HepG2 (cell line): Measurements from ENCODE around the gene VAMP8. TPM values are rescaled to one million over a fixed set of nuclear protein-coding genes. Genes with fewer than 3 reads are reported as not detected.

ENCODE experiments used
- FIP1L1 ChIP-seq: fragments of 200-400 bp; formaldehyde crosslinking; IDR thresholded peaks from 2 replicates; pipeline ENCODE4 v1.6.1; 2018; ENCODE audit warnings: low read depth, mild to moderate bottlenecking, low read length, moderate library complexity, borderline replicate concordance; ENCODE audit not compliant: insufficient read depth
- MIER3 ChIP-seq: IDR thresholded peaks from 2 replicates; pipeline ENCODE4 v1.6.1; 2016; ENCODE audit warnings: missing compliant biosample characterization, borderline replicate concordance
- NFE2L2 ChIP-seq: fragments of 150-350 bp; IDR thresholded peaks from 2 replicates; pipeline ENCODE4 v1.6.1; 2014; ENCODE audit warnings: low read length
- RAD21 ChIP-seq: fragments of 450-650 bp; formaldehyde crosslinking; IDR thresholded peaks from 2 replicates; pipeline ENCODE4 v1.5.0; 2020; ENCODE audit warnings: mild to moderate bottlenecking
- YEATS2 ChIP-seq: sonication (generic); formaldehyde crosslinking; IDR thresholded peaks from 2 replicates; pipeline ENCODE4 v1.4.0; 2020; ENCODE audit warnings: missing genetic modification reagents, borderline replicate concordance
- ZNF33B ChIP-seq: sonication (generic); formaldehyde crosslinking; IDR thresholded peaks from 2 replicates; pipeline ENCODE4 v1.5.1; 2020; ENCODE audit warnings: mild to moderate bottlenecking, missing genetic modification reagents
- ZNF530 ChIP-seq: sonication (generic); formaldehyde crosslinking; IDR thresholded peaks from 2 replicates; pipeline ENCODE4 v1.5.0; 2020; ENCODE audit warnings: low read depth, mild to moderate bottlenecking, missing genetic modification reagents
- ZNF570 ChIP-seq: sonication (generic); formaldehyde crosslinking; IDR thresholded peaks from 2 replicates; pipeline ENCODE4 v1.4.0; 2020; ENCODE audit warnings: mild to moderate bottlenecking, missing genetic modification reagents, borderline replicate concordance
- ZNF75D ChIP-seq: sonication (generic); formaldehyde crosslinking; IDR thresholded peaks from 2 replicates; pipeline ENCODE4 v1.8.1; 2023; ENCODE audit warnings: missing genetic modification reagents, mild to moderate bottlenecking, borderline replicate concordance
- ZNF83 ChIP-seq: sonication (generic); formaldehyde crosslinking; IDR thresholded peaks from 2 replicates; pipeline ENCODE4 v1.4.0; 2020; ENCODE audit warnings: missing genetic modification reagents, mild to moderate bottlenecking, borderline replicate concordance
- ZSCAN30 ChIP-seq: sonication (generic); formaldehyde crosslinking; IDR thresholded peaks from 2 replicates; pipeline ENCODE4 v1.5.0; 2020; ENCODE audit warnings: mild to moderate bottlenecking, missing genetic modification reagents
- polyA plus RNA-seq, 8 experiments: library from polyadenylated mRNA; depleted of rRNA in 3 of 8; stranded (reverse) in 7 of 8; unstranded in 1 of 8; fragments of >200 nt; fragmentation: Illumina TruSeq in 4 of 8; extraction: Trizol in 4 of 8; gene quantifications; 2 replicates each; pipeline versions ENCODE4 v1.2.1 to v1.2.3, GENCODE V29; 2011 to 2016; ENCODE audit warnings: low read depth in 4 of 8, missing spikeins in 1 of 8, mixed read lengths in 1 of 8; ENCODE audit not compliant: insufficient read depth in 1 of 8
- total RNA-seq, 5 experiments: library from RNA; depleted of rRNA; stranded (reverse); fragments of >200 nt; fragmentation: Illumina TruSeq; extraction: Trizol; gene quantifications; 2 replicates each; pipeline ENCODE4 v1.2.3, GENCODE V29; 2016; ENCODE audit warnings: low read depth in 1 of 5
- TF ChIP-seq, protein P1 (sequence below): sonication (generic); formaldehyde crosslinking; IDR thresholded peaks from 2 replicates; pipeline ENCODE4 v1.8.0; 2023; ENCODE audit warnings: mild to moderate bottlenecking, missing genetic modification reagents
- TF ChIP-seq, protein P2 (sequence below): sonication (generic); formaldehyde crosslinking; IDR thresholded peaks from 2 replicates; pipeline ENCODE4 v1.5.0; 2020; ENCODE audit warnings: mild to moderate bottlenecking, missing genetic modification reagents

The VAMP8 gene
- total and polyA plus RNA-seq, 2 of the 13 experiments (the other 11 are each of a cell fraction or from before 2014, with no cell fraction given): 83.3 to 157 TPM

DNA sequence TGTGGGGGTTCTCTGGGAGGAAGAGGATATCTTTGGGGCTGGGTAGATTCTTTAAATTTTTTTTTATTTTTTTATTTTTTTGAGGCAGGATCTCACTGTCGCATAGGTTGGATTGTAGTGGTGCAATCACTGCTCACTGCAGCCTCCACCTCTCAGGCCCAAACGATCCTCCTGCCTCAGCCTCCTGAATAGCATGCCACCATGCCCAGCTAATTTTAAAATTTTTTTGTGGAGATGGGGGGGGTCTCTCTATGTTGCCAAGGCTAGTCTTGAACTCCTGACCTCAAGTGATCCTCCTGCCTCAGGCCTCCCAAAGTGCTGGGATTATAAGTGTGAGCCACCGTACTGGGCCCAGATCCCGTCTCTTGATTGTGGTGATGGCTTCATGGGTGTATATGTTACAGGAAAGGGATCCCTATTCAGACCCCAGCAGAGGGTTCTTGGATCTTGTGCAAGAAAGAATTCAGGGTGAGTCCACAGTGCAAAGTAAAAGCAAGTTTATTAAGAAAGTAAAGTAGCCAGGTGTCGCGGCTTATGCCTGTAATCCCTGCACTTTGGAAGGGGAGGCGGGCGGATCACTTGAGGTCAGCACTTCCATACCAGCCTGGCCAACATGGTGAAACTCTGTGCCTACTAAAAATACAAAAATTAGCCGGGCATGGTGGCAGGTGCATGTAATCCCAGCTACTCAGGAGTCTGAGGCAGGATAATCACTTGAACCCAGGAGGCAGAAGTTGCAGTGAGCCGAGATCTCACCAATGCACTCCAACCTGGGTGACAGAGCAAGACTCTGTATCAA, 36.5 kb downstream of the VAMP8 start (continued):
- TF ChIP-seq, protein P1, sequence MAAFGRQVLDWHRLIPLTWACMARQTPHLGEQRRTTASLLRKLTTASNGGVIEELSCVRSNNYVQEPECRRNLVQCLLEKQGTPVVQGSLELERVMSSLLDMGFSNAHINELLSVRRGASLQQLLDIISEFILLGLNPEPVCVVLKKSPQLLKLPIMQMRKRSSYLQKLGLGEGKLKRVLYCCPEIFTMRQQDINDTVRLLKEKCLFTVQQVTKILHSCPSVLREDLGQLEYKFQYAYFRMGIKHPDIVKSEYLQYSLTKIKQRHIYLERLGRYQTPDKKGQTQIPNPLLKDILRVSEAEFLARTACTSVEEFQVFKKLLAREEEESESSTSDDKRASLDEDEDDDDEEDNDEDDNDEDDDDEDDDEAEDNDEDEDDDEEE (CRISPR knock-in tag): no peak
- TF ChIP-seq ZNF530 (no peak), NFE2L2 (no peak), ZSCAN30 (no peak), MIER3 (CRISPR knock-in tag) (no peak), ZNF33B (CRISPR knock-in tag) (no peak), ZNF570 (CRISPR knock-in tag) (no peak), ZNF83 (no peak), FIP1L1 (no peak), YEATS2 (CRISPR knock-in tag) (no peak), ZNF75D (CRISPR knock-in tag) (no peak), RAD21 (CRISPR knock-in tag) (no peak)
- TF ChIP-seq, protein P2, sequence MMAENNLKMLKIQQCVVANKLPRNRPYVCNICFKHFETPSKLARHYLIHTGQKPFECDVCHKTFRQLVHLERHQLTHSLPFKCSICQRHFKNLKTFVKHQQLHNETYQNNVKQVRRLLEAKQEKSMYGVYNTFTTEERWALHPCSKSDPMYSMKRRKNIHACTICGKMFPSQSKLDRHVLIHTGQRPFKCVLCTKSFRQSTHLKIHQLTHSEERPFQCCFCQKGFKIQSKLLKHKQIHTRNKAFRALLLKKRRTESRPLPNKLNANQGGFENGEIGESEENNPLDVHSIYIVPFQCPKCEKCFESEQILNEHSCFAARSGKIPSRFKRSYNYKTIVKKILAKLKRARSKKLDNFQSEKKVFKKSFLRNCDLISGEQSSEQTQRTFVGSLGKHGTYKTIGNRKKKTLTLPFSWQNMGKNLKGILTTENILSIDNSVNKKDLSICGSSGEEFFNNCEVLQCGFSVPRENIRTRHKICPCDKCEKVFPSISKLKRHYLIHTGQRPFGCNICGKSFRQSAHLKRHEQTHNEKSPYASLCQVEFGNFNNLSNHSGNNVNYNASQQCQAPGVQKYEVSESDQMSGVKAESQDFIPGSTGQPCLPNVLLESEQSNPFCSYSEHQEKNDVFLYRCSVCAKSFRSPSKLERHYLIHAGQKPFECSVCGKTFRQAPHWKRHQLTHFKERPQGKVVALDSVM (CRISPR knock-in tag): peak; percentile 92
